Suprapubic skin (tissue), 4 donors: ENCODE measurements around the gene ZER1. TPM values are rescaled to one million over a fixed set of nuclear protein-coding genes. Genes with fewer than 3 reads are reported as not detected.

Experiments used
- DNase-seq, 2 donors: peaks; one replicate each; pipeline ENCODE4 v3.0.0-alpha.2; 2019; ENCODE audit warnings: low spot score in 2 of 2
- H3K27ac ChIP-seq: fragments of 200-600 bp; sonication (generic); one replicate; pipeline ENCODE4 v1.5.1; 2019
- H3K27me3 ChIP-seq: fragments of 200-600 bp; sonication (generic); one replicate; pipeline ENCODE4 v1.5.1; 2019
- H3K36me3 ChIP-seq: fragments of 200-600 bp; sonication (generic); one replicate; pipeline ENCODE4 v1.5.1; 2019
- H3K4me1 ChIP-seq: fragments of 200-600 bp; sonication (generic); one replicate; pipeline ENCODE4 v1.5.1; 2019
- H3K4me3 ChIP-seq: fragments of 200-600 bp; sonication (generic); one replicate; pipeline ENCODE4 v1.5.1; 2019; ENCODE audit warnings: mild to moderate bottlenecking
- H3K9me3 ChIP-seq: fragments of 200-600 bp; sonication (generic); one replicate; pipeline ENCODE4 v1.5.1; 2019
- EP300 ChIP-seq: sonication (generic); formaldehyde crosslinking; IDR thresholded peaks from one replicate; pipeline ENCODE4 v1.6.1; 2017; ENCODE audit warnings: antibody characterized with exemption
- POLR2A ChIP-seq, 2 donors: fragments of 450-650 bp; IDR thresholded peaks; one replicate each; pipeline ENCODE4 v1.6.1; 2017; ENCODE audit warnings: antibody characterized with exemption in 2 of 2, mild to moderate bottlenecking in 2 of 2, moderate library complexity in 2 of 2
- POLR2AphosphoS5 ChIP-seq, 3 donors: sonication (generic); formaldehyde crosslinking; IDR thresholded peaks; one replicate each; pipeline ENCODE4 v1.6.1; 2017; ENCODE audit warnings: antibody characterized with exemption in 3 of 3
- WGBS: methylation state at CpG from one replicate; pipeline ENCODE4 v1.1.5; 2018; 5-methylcytosine and 5-hydroxymethylcytosine counted together
- total RNA-seq, 4 donors: library from RNA; depleted of rRNA; stranded (reverse); fragments of >200 nt; gene quantifications; one replicate each; pipeline ENCODE4 v1.1.0, GENCODE V29; 2016
- TF ChIP-seq, protein P1 (sequence below), 2 donors: fragments of 200-600 bp in 1 of 2; fragments of 450-650 bp in 1 of 2; sonication (generic) in 1 of 2; IDR thresholded peaks; one replicate each; pipeline ENCODE4 v1.5.1; 2016 to 2019; ENCODE audit warnings: antibody characterized with exemption in 2 of 2, mild to moderate bottlenecking in 1 of 2, moderate library complexity in 1 of 2

ZER1 gene
- total RNA-seq, 4 donors from 2014 or later = 53.7 to 75.3 (median 67.7) TPM

DNA sequence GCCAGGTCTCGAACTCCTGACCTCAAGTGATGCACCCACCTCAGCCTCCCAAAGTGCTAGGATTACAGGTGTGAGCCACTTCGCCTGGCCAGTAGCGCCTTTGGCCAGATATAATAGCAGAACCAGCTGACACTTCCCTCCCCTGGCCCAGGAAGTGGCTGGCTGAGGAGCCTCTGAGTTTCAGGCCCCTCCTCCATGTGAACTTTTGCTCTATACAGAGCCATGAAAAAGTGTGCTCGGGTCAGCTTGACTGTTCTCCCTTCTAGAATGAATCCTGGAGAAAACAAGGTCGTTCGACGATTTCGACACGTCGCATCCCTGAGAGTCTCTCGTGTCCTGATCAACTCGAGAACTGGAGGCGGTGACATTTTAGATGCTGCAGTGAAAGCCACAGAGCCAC is 39.2 kb downstream of the ZER1 start:
- H3K27ac ChIP-seq = no peak overlapping the region
- no peaks in the 10 kb centered on the region for H3K4me1 ChIP-seq
- H3K9me3 ChIP-seq = no peaks in the 10 kb centered on the region
- peaks cover 61% of the 10 kb centered on the region for H3K36me3 ChIP-seq
- TF ChIP-seq EP300 = no peak
- TF ChIP-seq, protein P1, sequence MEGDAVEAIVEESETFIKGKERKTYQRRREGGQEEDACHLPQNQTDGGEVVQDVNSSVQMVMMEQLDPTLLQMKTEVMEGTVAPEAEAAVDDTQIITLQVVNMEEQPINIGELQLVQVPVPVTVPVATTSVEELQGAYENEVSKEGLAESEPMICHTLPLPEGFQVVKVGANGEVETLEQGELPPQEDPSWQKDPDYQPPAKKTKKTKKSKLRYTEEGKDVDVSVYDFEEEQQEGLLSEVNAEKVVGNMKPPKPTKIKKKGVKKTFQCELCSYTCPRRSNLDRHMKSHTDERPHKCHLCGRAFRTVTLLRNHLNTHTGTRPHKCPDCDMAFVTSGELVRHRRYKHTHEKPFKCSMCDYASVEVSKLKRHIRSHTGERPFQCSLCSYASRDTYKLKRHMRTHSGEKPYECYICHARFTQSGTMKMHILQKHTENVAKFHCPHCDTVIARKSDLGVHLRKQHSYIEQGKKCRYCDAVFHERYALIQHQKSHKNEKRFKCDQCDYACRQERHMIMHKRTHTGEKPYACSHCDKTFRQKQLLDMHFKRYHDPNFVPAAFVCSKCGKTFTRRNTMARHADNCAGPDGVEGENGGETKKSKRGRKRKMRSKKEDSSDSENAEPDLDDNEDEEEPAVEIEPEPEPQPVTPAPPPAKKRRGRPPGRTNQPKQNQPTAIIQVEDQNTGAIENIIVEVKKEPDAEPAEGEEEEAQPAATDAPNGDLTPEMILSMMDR (IDR thresholded peaks at IDR 0.05) = no peak
- TF ChIP-seq POLR2A (IDR thresholded peaks at IDR 0.05) = no peak
- no peak for TF ChIP-seq POLR2AphosphoS5 (IDR thresholded peaks at IDR 0.05)
- WGBS = 90% methylated on average over 13 of the region's 13 CpGs
- DNase-seq = no peak
- H3K27me3 ChIP-seq = no peaks in the 10 kb centered on the region
- H3K4me3 ChIP-seq = no peak overlapping the region

DNA sequence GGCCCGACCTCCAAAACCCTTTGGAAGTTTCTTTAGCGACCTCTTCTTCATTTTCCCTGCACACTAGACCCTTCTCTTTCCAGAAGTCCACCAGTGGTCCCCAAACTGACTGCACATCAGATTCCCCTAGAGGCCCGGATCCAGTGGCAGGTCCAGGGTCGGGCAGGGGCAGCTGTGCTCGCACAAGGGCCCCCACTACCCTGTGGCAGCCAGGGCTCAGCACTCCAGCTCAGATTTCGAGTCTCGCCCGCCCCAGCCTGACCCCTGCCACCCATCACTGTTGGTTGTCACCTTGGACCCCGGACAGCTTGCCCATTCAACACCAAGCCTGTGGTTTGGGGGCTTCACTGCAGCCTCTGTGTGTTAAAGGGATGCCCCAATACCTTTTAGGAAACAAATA is 40.0 kb downstream of the ZER1 start:
- Histone ChIP-seq H3K36me3 (peaks cover 53% of the 10 kb centered on the region), H3K27me3 (no peaks in the 10 kb centered on the region), H3K4me3 (no peak overlapping the region), H3K4me1 (no peaks in the 10 kb centered on the region), H3K9me3 (no peaks in the 10 kb centered on the region), H3K27ac (no peak overlapping the region)
- TF ChIP-seq POLR2A (IDR thresholded peaks at IDR 0.05) = no peak
- no peak for TF ChIP-seq EP300
- TF ChIP-seq, protein P1 (IDR thresholded peaks at IDR 0.05) = no peak
- TF ChIP-seq POLR2AphosphoS5 (IDR thresholded peaks at IDR 0.05) = no peak
- DNase-seq = no peak
- WGBS = 84% methylated on average over 8 of the region's 9 CpGs

DNA sequence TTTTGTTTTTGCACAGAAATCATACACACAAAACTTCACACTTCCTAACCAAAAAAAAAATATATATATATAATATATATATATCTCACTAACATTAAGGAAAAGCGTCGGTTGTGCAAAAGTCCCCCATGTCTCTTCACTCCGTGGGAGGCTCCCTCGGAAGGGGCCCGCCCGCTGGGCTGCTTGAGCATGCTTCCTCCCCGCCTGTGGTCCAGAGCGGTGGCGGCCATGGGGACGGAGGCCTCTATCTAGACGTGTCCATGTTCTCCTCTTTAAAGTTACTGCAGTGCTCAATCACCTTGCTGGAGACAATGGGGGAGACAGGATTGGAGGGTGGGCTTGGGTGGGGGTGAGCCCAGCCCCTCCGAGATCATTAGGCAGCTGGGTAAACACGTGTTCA is 40.6 kb downstream of the ZER1 start:
- Histone ChIP-seq H3K4me1 (no peaks in the 10 kb centered on the region), H3K27ac (no peak overlapping the region), H3K27me3 (no peaks in the 10 kb centered on the region), H3K4me3 (no peak overlapping the region), H3K9me3 (no peaks in the 10 kb centered on the region), H3K36me3 (peaks cover 51% of the 10 kb centered on the region)
- 82% methylated on average over 13 of the region's 13 CpGs for WGBS
- no peak for TF ChIP-seq POLR2AphosphoS5 (IDR thresholded peaks at IDR 0.05)
- no peak for TF ChIP-seq POLR2A (IDR thresholded peaks at IDR 0.05)
- no peak for TF ChIP-seq EP300
- TF ChIP-seq, protein P1 (IDR thresholded peaks at IDR 0.05) = no peak
- DNase-seq = no peak

DNA sequence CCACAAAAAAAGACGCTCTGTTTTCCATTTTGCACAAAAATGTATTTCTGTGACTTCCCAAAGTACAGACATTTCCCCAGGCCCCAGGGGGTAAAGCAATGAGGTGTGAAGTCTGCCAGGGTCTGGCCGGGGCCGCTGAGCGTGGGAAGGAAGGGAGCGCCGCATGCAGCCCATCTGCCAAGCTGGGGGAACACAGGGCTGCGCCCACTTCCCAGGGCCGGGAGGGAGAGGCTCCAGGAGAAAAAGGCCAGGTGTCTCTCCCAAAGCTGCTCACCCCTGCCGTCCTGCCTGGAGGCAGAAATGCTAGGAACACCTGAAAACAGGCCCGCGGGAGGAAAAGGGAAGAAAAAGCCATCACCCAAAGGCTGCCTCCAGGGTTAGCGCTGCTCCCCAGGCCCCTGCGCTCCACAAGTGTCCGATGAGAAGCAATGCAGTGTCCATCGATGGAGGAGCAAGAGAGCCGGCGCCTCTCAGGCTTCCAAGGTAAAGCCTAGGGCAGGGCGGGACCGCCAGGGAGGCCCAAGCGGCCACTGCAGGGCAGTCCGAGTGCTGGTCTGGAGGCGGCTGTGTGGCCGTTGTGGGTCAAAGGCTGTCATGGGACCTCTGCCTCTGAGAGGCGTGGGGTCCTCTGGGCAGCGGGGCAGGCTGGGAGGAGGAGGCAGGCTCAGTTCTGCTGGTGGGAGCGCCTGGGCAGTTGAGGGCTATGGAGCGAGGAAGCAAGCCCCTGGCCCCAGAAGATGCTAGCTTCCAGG is 41.8 kb downstream of the ZER1 start:
- H3K4me3 ChIP-seq = no peak overlapping the region
- peaks cover 1% of the 10 kb centered on the region for H3K4me1 ChIP-seq
- no peaks in the 10 kb centered on the region for H3K27me3 ChIP-seq
- WGBS = 83% methylated on average over 27 of the region's 27 CpGs
- H3K36me3 ChIP-seq = peaks cover 46% of the 10 kb centered on the region
- H3K27ac ChIP-seq = no peak overlapping the region
- no peak for DNase-seq
- no peaks in the 10 kb centered on the region for H3K9me3 ChIP-seq
- TF ChIP-seq POLR2A (IDR thresholded peaks at IDR 0.05) (no peak), EP300 (no peak), POLR2AphosphoS5 (IDR thresholded peaks at IDR 0.05) (no peak)
- TF ChIP-seq, protein P1 (IDR thresholded peaks at IDR 0.05) = no peak

DNA sequence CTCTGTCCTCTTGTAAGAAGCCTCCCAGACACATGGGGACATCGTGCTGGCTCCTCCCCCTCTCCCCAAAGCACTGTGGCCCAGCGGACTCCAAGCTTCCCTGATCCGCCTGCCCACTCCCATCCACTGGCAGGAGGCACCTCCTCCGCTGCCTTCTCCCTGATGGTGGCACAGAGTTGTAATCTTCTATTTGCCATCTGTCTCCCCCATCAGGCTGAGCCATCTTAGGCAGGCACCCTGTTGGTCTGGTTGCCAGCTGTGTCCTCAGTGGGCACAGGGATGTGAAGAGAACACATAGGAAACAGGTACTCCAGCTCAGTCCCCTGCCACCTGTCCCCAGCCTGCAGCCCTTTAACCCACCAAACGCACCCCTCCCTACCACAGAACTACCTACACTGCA is 42.4 kb downstream of the ZER1 start:
- WGBS = 76% methylated on average over 5 of the region's 5 CpGs

More for the DNA sequence above, 42.4 kb downstream of the ZER1 start:
- H3K4me1 ChIP-seq = peaks cover 8% of the 10 kb centered on the region
- no peak overlapping the region for H3K4me3 ChIP-seq
- TF ChIP-seq EP300 (no peak), POLR2AphosphoS5 (IDR thresholded peaks at IDR 0.05) (no peak), POLR2A (IDR thresholded peaks at IDR 0.05) (no peak)
- TF ChIP-seq, protein P1 (IDR thresholded peaks at IDR 0.05) = no peak
- DNase-seq = no peak
- H3K9me3 ChIP-seq = no peaks in the 10 kb centered on the region
- H3K27me3 ChIP-seq = no peaks in the 10 kb centered on the region
- no peak overlapping the region for H3K27ac ChIP-seq
- H3K36me3 ChIP-seq = peaks cover 39% of the 10 kb centered on the region
